Breast epithelium (tissue), 4 donors: ENCODE measurements around the gene IER3. TPM values are rescaled to one million over a fixed set of nuclear protein-coding genes. Genes with fewer than 3 reads are reported as not detected.

Source experiments
- DNase-seq, 2 donors: peaks; one replicate each; pipeline ENCODE4 v3.0.0-alpha.2; 2019; ENCODE audit warnings: low spot score in 2 of 2
- H3K27ac ChIP-seq, 2 donors: fragments of 200-600 bp; sonication (generic) in 1 of 2; one replicate each; pipeline ENCODE4 v1.5.1; 2016 to 2019; ENCODE audit warnings: mild to moderate bottlenecking in 1 of 2
- H3K27me3 ChIP-seq, 2 donors: fragments of 200-600 bp; sonication (generic) in 1 of 2; one replicate each; pipeline versions ENCODE4 v1.5.1 to v1.6.0; 2017 to 2019; ENCODE audit warnings: control low read depth in 1 of 2, mild to moderate bottlenecking in 1 of 2
- H3K36me3 ChIP-seq: fragments of 200-600 bp; one replicate; pipeline ENCODE4 v1.5.1; 2019
- H3K4me1 ChIP-seq, 2 donors: fragments of 200-600 bp; sonication (generic); one replicate each; pipeline ENCODE4 v1.5.1; 2016 to 2019; ENCODE audit warnings: control low read depth in 1 of 2
- H3K4me3 ChIP-seq, 3 donors: fragments of 200-600 bp; sonication (generic); 1 replicate in 2 of 3; 2 replicates in 1 of 3; pipeline ENCODE4 v1.5.1; 2016 to 2019; ENCODE audit warnings: mild to moderate bottlenecking in 3 of 3, moderate library complexity in 2 of 3
- H3K9me3 ChIP-seq, 2 donors: fragments of 200-600 bp; sonication (generic) in 1 of 2; one replicate each; pipeline ENCODE4 v1.5.1; 2016 to 2019; ENCODE audit warnings: control low read depth in 1 of 2
- POLR2A ChIP-seq: fragments of 450-650 bp; IDR thresholded peaks from one replicate; pipeline ENCODE4 v1.6.1; 2016; ENCODE audit warnings: antibody characterized with exemption, mild to moderate bottlenecking, moderate library complexity
- POLR2AphosphoS5 ChIP-seq, 3 donors: sonication (generic); formaldehyde crosslinking; IDR thresholded peaks; one replicate each; pipeline ENCODE4 v1.6.1; 2017; ENCODE audit warnings: antibody characterized with exemption in 3 of 3
- intact Hi-C: fragments of 100-400 bp; cut with DNase I; formaldehyde crosslinking; loops from one replicate; pipeline ENCODE4 v1.15.1; 2023; ENCODE audit warnings: low total_unique reads
- total RNA-seq, 3 donors: library from RNA; depleted of rRNA; stranded (reverse); fragments of >200 nt; gene quantifications; one replicate each; pipeline ENCODE4 v1.1.0, GENCODE V29; 2016
- TF ChIP-seq, protein P1 (sequence below), 3 donors: fragments of 450-650 bp; IDR thresholded peaks; one replicate each; pipeline ENCODE4 v1.5.1; 2016 to 2017; ENCODE audit warnings: antibody characterized with exemption in 3 of 3, mild to moderate bottlenecking in 3 of 3, moderate library complexity in 3 of 3

IER3 gene
- total RNA-seq, 3 donors from 2014 or later, result 7.7 to 64.1 (median 20.0) TPM

GRCh38 chr6:30700340-30700739 lies 44.0 kb downstream of the IER3 start:
- no peaks in the 10 kb centered on the region for H3K36me3 ChIP-seq
- TF ChIP-seq POLR2A, result no peak
- no peak for TF ChIP-seq POLR2AphosphoS5 (IDR thresholded peaks at IDR 0.05)
- TF ChIP-seq, protein P1, sequence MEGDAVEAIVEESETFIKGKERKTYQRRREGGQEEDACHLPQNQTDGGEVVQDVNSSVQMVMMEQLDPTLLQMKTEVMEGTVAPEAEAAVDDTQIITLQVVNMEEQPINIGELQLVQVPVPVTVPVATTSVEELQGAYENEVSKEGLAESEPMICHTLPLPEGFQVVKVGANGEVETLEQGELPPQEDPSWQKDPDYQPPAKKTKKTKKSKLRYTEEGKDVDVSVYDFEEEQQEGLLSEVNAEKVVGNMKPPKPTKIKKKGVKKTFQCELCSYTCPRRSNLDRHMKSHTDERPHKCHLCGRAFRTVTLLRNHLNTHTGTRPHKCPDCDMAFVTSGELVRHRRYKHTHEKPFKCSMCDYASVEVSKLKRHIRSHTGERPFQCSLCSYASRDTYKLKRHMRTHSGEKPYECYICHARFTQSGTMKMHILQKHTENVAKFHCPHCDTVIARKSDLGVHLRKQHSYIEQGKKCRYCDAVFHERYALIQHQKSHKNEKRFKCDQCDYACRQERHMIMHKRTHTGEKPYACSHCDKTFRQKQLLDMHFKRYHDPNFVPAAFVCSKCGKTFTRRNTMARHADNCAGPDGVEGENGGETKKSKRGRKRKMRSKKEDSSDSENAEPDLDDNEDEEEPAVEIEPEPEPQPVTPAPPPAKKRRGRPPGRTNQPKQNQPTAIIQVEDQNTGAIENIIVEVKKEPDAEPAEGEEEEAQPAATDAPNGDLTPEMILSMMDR (IDR thresholded peaks at IDR 0.05), result no peak
- no peaks in the 10 kb centered on the region for H3K9me3 ChIP-seq
- H3K27me3 ChIP-seq, result no peaks in the 10 kb centered on the region
- no peak for DNase-seq
- no peak overlapping the region for H3K27ac ChIP-seq
- H3K4me1 ChIP-seq, result no peaks in the 10 kb centered on the region
- intact Hi-C loops, result no loop called here
- no peak overlapping the region for H3K4me3 ChIP-seq

- Histone ChIP-seq H3K4me3 (no peak overlapping the region), H3K4me1 (no peaks in the 10 kb centered on the region), H3K9me3 (no peaks in the 10 kb centered on the region), H3K27me3 (no peaks in the 10 kb centered on the region), H3K27ac (peak overlapping the region in 1 of 2 donors; percentile 73), H3K36me3 (no peaks in the 10 kb centered on the region)
- TF ChIP-seq POLR2A (no peak), POLR2AphosphoS5 (IDR thresholded peaks at IDR 0.05) (no peak)
- TF ChIP-seq, protein P1 (IDR thresholded peaks at IDR 0.05), result no peak
- no peak for DNase-seq
- intact Hi-C loops, result no loop called here
Observed at GRCh38 chr6:30696432-30696831, 47.9 kb downstream of the IER3 start.

Other genes starting within 250 kb of the IER3 start
- 10 to 100 TPM; 39.7 to 51.2 (median 47.5) TPM for gene GNL1, start 188.1 kb downstream of the IER3 start, total RNA-seq
- 10 to 100 TPM in 2 of 3 donors, 1 to 10 TPM in 1; 9.0 to 28.4 (median 12.1) TPM for gene PRR3, start 187.3 kb downstream of the IER3 start, total RNA-seq
- gene ABCF1, start 173.1 kb downstream of the IER3 start, total RNA-seq, result 10 to 100 TPM; 41.0 to 55.2 (median 51.5) TPM
- gene PPP1R10, start 127.3 kb downstream of the IER3 start, total RNA-seq, result 10 to 100 TPM; 17.3 to 51.1 (median 26.5) TPM
- gene MRPS18B, start 126.7 kb downstream of the IER3 start, total RNA-seq, result 10 to 100 TPM; 42.1 to 70.8 (median 52.4) TPM
- 10 to 100 TPM in 1 of 3 donors, 1 to 10 TPM in 2; 5.3 to 10.5 (median 8.8) TPM for gene ATAT1, start 117.7 kb downstream of the IER3 start, total RNA-seq
- gene C6orf136, start 97.4 kb downstream of the IER3 start, total RNA-seq, result 10 to 100 TPM in 2 of 3 donors, 1 to 10 TPM in 1; 9.6 to 19.0 (median 16.1) TPM
- 10 to 100 TPM; 23.5 to 35.3 (median 26.2) TPM for gene DHX16, start 71.5 kb downstream of the IER3 start, total RNA-seq
- gene PPP1R18, start 57.9 kb downstream of the IER3 start, total RNA-seq, result 10 to 100 TPM; 18.3 to 41.6 (median 20.0) TPM
- gene NRM, start 53.6 kb downstream of the IER3 start, total RNA-seq, result 1 to 10 TPM; 1.8 to 4.0 (median 2.3) TPM
- 10 to 100 TPM in 2 of 3 donors, 1 to 10 TPM in 1; 8.5 to 14.9 (median 13.4) TPM for gene MDC1, start 27.3 kb downstream of the IER3 start, total RNA-seq
- gene TUBB, start 24.2 kb downstream of the IER3 start, total RNA-seq, result 100 to 1,000 TPM; 189 to 269 (median 212) TPM
- gene FLOT1, start 1.9 kb downstream of the IER3 start, total RNA-seq, result 100 to 1,000 TPM in 2 of 3 donors, 10 to 100 TPM in 1; 80.5 to 171 (median 142) TPM
- gene DDR1, start 140.0 kb upstream of the IER3 start, total RNA-seq, result 100 to 1,000 TPM in 1 of 3 donors, 10 to 100 TPM in 2; 18.1 to 149 (median 72.1) TPM
- gene GTF2H4, start 163.7 kb upstream of the IER3 start, total RNA-seq, result 10 to 100 TPM; 10.4 to 13.4 (median 11.1) TPM
- 10 to 100 TPM; 15.7 to 19.2 (median 16.8) TPM for gene VARS2, start 169.7 kb upstream of the IER3 start, total RNA-seq
- not detected for gene SFTA2, start 187.6 kb upstream of the IER3 start, total RNA-seq
- gene MUCL3, start 196.4 kb upstream of the IER3 start, total RNA-seq, result not detected
- not detected for gene MUC21, start 239.2 kb upstream of the IER3 start, total RNA-seq